ENCODE data around the gene HOMEZ.

Gene HOMEZ

GRCh38 chr14:23306412-23307145 lies 20.6 kb upstream of the HOMEZ start, which contains the start of gene BCL2L2:
BCL2L2 (plus strand) TSS chr14:23306833; CDS start chr14:23307768, 935 bp downstream.
- peak; percentile 80 for DNase-seq (ENCODE audit: low read depth)
- peak within 1 kb of the TSS; percentile 75 for H3K4me3 ChIP-seq (ENCODE audit: low read depth, low read length)
- no peak for TF ChIP-seq CTCF (IDR thresholded peaks at IDR 0.05; ENCODE audit: control insufficient read depth, extremely low read depth, insufficient read depth)

GRCh38 chr14:23302290-23303225 lies 16.6 kb upstream of the HOMEZ start, which contains the start of gene PPP1R3E:
PPP1R3E (minus strand) TSS chr14:23302859; CDS start chr14:23302576, 283 bp downstream.
- no peak for TF ChIP-seq CTCF (IDR thresholded peaks at IDR 0.05; ENCODE audit: control insufficient read depth, extremely low read depth, insufficient read depth)
- H3K4me3 ChIP-seq (ENCODE audit: low read depth, low read length): peak within 1 kb of the TSS; percentile 58
- no peak for DNase-seq (ENCODE audit: low read depth)

- H3K4me3 ChIP-seq (ENCODE audit: low read depth, low read length): peak overlapping the region; percentile 58
- DNase-seq (ENCODE audit: low read depth): no peak
- no peak for TF ChIP-seq CTCF (IDR thresholded peaks at IDR 0.05; ENCODE audit: control insufficient read depth, extremely low read depth, insufficient read depth)
Observed at GRCh38 chr14:23301969-23302289, 16.0 kb upstream of the HOMEZ start.

GRCh38 chr14:23301288-23301968 lies 15.5 kb upstream of the HOMEZ start:
- TF ChIP-seq CTCF (IDR thresholded peaks at IDR 0.05; ENCODE audit: control insufficient read depth, extremely low read depth, insufficient read depth): peak; percentile 94
- H3K4me3 ChIP-seq (ENCODE audit: low read depth, low read length): peak overlapping the region; percentile 72
- DNase-seq (ENCODE audit: low read depth): peak; percentile 94

GRCh38 chr14:23300687-23301223 lies 14.8 kb upstream of the HOMEZ start:
- no peak for DNase-seq (ENCODE audit: low read depth)
- H3K4me3 ChIP-seq (ENCODE audit: low read depth, low read length): peak overlapping the region; percentile 72
- TF ChIP-seq CTCF (IDR thresholded peaks at IDR 0.05; ENCODE audit: control insufficient read depth, extremely low read depth, insufficient read depth): no peak

GRCh38 chr14:23299986-23300686 lies 14.2 kb upstream of the HOMEZ start:
- DNase-seq (ENCODE audit: low read depth): no peak
- TF ChIP-seq CTCF (IDR thresholded peaks at IDR 0.05; ENCODE audit: control insufficient read depth, extremely low read depth, insufficient read depth): no peak
- H3K4me3 ChIP-seq (ENCODE audit: low read depth, low read length): peak overlapping the region; percentile 72
